Measurements from ENCODE around the gene SEL1L3.
"Not testable (repeated sequence)": the region's sequence is repeated elsewhere in the genome, so short reads cannot be mapped to it uniquely, and the experiment has no call there.

SEL1L3 gene

GRCh38 chr4:25862411-25863346, at the start of gene SEL1L3:
Gene SEL1L3 (minus strand): TSS chr4:25862988. CDS start chr4:25862836, 152 bp downstream.
- DNase-seq (ENCODE audit: low read depth), result no peak
- TF ChIP-seq CTCF (IDR thresholded peaks at IDR 0.05; ENCODE audit: low read length, missing control alignments), result no peak
- peak within 1 kb of the TSS; percentile 69 for H3K4me3 ChIP-seq (replicated peaks; ENCODE audit: low read depth, low read length)

- no peak for DNase-seq (ENCODE audit: low read depth)
- no peak overlapping the region for H3K4me3 ChIP-seq (replicated peaks; ENCODE audit: low read depth, low read length)
- TF ChIP-seq CTCF (IDR thresholded peaks at IDR 0.05; ENCODE audit: low read length, missing control alignments), result no peak
These were observed 48.6 kb upstream of the SEL1L3 start for GRCh38 chr4:25911356-25911755.

GRCh38 chr4:25908491-25908901, 45.7 kb upstream of the SEL1L3 start:
- H3K4me3 ChIP-seq (replicated peaks; ENCODE audit: low read depth, low read length), result no peak overlapping the region
- peak; percentile 88 for DNase-seq (ENCODE audit: low read depth)
- no peak for TF ChIP-seq CTCF (IDR thresholded peaks at IDR 0.05; ENCODE audit: low read length, missing control alignments)

- not testable (repeated sequence) for H3K4me3 ChIP-seq (replicated peaks; ENCODE audit: low read depth, low read length); DNase-seq (ENCODE audit: low read depth)
These were observed 43.3 kb upstream of the SEL1L3 start for GRCh38 chr4:25906113-25906512.

- no peak for TF ChIP-seq CTCF (IDR thresholded peaks at IDR 0.05; ENCODE audit: low read length, missing control alignments)
- no peak for DNase-seq (ENCODE audit: low read depth)
These were observed 42.6 kb upstream of the SEL1L3 start for GRCh38 chr4:25905371-25905770.

GRCh38 chr4:25904748-25905082, 41.9 kb upstream of the SEL1L3 start:
- no peak for TF ChIP-seq CTCF (IDR thresholded peaks at IDR 0.05; ENCODE audit: low read length, missing control alignments)
- no peak for DNase-seq (ENCODE audit: low read depth)
- no peak overlapping the region for H3K4me3 ChIP-seq (replicated peaks; ENCODE audit: low read depth, low read length)

More at GRCh38 chr4:25905371-25905770, 42.6 kb upstream of the SEL1L3 start:
- H3K4me3 ChIP-seq (replicated peaks; ENCODE audit: low read depth, low read length), result no peak overlapping the region

- TF ChIP-seq CTCF (IDR thresholded peaks at IDR 0.05; ENCODE audit: low read length, missing control alignments), result no peak
- DNase-seq (ENCODE audit: low read depth), result no peak
- H3K4me3 ChIP-seq (replicated peaks; ENCODE audit: low read depth, low read length), result no peak overlapping the region
These were observed 41.3 kb upstream of the SEL1L3 start for GRCh38 chr4:25903900-25904747.
